Fibroblast of the aortic adventitia (primary cell): ENCODE data around the gene CYB5R3. TPM values are rescaled to one million over a fixed set of nuclear protein-coding genes. Genes with fewer than 3 reads are reported as not detected.
A peak's percentile ranks its signal among the peaks of the same experiment; 100 is the strongest.
"Not testable (repeated sequence)": the region's sequence is repeated elsewhere in the genome, so short reads cannot be mapped to it uniquely, and the experiment has no call there.

Experiments
- DNase-seq: peaks from one replicate; pipeline ENCODE4 v3.0.0-alpha.2; 2010; ENCODE audit warnings: low read depth
- H3K4me3 ChIP-seq: 2 replicates; pipeline ENCODE4 v1.5.1; 2011; ENCODE audit warnings: low read depth, mild to moderate bottlenecking, control low read depth, low read length, moderate library complexity
- total RNA-seq: library from RNA; depleted of rRNA; stranded (reverse); fragments of >200 nt; gene quantifications from 2 replicates; pipeline ENCODE4 v1.2.3, GENCODE V29; 2012; ENCODE audit warnings: low replicate concordance
- TF ChIP-seq, protein P1 (sequence below): IDR thresholded peaks from 2 replicates; pipeline ENCODE4 v1.5.1; 2011; ENCODE audit warnings: mild to moderate bottlenecking, low read length, control low read depth, inconsistent platforms; ENCODE audit not compliant: insufficient read depth

Gene CYB5R3
- total RNA-seq, 1 donor: 113 TPM

DNA sequence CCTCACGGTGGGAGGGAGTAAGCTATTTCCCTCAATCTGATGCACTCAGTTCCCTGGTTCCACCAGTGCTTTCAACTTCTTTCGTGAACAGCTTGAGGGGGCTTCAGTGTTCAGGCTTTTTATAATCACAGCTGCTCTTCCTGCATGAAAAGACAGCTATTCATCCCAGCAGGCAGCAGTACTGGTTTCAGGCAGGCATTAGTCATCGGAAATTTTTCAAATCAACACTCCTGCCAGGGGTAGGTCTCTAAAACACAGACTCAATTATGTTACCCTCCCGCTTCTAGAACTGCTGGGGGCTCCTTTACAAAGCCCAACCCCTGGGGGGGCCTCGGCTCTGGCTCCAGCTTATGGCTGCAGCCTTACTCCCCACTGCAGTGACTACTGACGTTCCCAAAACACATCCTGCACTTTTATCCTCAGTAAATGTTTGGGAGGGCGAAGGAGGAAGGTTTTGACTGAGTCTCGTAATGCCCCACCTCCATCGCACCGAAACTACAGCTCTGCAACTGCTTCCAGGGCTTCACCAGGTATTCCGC is 40.3 kb downstream of the CYB5R3 start:
- TF ChIP-seq, protein P1, sequence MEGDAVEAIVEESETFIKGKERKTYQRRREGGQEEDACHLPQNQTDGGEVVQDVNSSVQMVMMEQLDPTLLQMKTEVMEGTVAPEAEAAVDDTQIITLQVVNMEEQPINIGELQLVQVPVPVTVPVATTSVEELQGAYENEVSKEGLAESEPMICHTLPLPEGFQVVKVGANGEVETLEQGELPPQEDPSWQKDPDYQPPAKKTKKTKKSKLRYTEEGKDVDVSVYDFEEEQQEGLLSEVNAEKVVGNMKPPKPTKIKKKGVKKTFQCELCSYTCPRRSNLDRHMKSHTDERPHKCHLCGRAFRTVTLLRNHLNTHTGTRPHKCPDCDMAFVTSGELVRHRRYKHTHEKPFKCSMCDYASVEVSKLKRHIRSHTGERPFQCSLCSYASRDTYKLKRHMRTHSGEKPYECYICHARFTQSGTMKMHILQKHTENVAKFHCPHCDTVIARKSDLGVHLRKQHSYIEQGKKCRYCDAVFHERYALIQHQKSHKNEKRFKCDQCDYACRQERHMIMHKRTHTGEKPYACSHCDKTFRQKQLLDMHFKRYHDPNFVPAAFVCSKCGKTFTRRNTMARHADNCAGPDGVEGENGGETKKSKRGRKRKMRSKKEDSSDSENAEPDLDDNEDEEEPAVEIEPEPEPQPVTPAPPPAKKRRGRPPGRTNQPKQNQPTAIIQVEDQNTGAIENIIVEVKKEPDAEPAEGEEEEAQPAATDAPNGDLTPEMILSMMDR: no peak
- no peak overlapping the region for H3K4me3 ChIP-seq
- peak; percentile 53 for DNase-seq

DNA sequence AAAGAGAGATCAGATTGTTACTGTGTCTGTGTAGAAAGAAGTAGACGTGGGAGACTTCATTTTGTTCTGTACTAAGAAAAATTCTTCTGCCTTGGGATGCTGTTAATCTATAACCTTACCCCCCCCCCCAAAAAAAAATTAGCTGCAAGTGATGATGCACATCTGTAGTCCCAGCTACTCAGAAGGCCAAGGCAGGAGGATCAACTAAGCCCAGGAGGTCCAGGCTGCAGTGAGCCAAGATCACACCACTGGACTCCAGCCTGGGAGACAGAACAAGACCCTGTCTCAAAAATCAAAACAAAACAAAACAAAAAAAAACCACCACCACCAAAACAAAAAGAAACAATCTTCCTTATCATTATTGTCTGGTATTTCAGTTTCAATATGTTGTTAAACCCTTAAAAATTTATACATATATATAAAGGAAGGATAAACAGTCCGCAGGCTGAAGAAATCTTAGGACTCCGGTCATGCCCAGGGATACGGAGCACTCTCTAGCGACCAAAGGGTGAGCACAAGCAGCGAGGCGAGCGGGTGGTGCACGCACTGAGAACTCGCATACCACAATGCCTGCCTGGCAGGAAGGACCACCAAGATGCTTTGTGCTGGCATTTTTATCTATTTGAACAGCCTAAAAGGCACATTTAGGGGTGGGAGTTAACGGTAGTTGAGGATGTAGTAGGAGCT is 40.9 kb downstream of the CYB5R3 start:
- no peak overlapping the region for H3K4me3 ChIP-seq
- no peak for DNase-seq
- TF ChIP-seq, protein P1: no peak

DNA sequence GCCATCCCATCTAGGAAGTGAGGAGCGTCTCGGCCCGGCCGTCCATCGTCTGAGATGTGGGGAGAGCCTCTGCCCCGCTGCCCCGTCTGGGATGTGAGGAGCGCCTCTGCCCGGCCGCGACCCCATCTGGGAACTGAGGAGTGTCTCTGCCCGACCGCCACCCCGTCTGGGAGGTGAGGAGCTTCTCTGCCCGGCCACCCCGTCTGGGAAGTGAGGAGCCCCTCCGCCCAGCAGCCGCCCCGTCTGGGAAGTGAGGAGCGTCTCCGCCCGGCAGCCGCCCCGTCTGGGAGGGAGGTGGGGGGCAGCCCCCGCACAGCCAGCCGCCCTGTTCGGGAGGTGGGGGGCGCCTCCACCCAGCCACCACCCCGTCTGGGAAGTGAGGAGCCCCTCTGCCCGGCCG is 41.6 kb downstream of the CYB5R3 start:
- not testable (repeated sequence) for H3K4me3 ChIP-seq, DNase-seq

DNA sequence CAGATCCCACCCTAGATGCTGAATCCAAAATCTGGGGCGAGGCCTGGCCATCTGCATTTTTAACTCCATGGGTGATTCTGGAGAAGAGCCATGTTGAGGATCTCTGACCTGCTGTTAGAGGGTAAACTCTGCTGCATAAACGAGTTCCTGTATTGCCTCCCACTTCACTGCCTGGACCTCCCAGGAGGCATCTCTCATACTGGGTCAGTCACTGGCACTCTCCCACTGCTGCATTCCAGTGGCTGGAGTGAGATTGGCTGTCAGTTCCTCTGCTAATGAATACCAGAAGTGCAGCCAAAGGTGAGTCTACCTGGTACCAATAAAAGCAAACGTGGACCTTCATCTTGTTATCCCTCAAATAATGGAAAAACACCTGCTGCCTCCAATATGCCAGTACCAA is 44.8 kb downstream of the CYB5R3 start:
- H3K4me3 ChIP-seq: no peak overlapping the region
- peak; percentile 34 for DNase-seq
- TF ChIP-seq, protein P1: no peak

DNA sequence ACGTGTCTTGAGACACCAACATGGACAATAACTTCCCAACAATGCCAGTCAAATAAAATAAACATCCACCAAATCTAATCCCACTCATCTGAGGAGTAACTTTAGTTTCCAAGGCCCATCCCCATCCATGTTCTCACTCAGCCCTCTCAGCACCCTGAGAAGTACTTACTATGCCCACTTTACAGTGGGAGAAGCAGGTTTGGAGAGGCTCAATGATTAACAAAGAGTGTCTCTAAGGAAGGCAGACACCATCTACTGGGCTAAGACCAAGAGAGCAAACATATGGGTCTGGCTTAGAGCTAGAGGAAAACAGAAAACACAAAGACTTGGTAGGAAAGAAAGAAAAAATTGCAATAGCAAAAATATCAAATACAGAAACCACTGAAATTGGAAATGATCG is 45.8 kb downstream of the CYB5R3 start:
- H3K4me3 ChIP-seq: no peak overlapping the region
- TF ChIP-seq, protein P1: no peak
- DNase-seq: no peak

DNA sequence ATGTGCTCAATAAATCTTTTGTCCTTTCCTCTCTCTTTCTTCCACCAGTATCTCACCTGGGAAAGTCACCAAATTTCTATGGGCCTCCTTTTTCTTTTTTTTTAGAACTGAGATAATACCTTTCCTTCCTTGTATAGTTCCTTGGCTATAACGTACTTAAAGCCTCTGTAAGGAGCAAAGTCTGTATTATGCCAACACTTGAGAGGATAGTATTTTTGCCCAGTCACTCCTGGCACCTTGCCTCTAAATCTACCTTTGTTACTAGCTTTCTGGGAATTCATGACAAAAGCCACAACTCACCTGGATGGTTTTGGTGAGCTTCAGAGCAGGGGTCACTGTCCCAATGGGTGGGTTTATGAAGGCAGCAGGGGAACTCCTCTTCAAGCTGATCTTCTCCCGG is 46.7 kb downstream of the CYB5R3 start:
- no peak for DNase-seq
- TF ChIP-seq, protein P1: no peak
- H3K4me3 ChIP-seq: no peak overlapping the region

DNA sequence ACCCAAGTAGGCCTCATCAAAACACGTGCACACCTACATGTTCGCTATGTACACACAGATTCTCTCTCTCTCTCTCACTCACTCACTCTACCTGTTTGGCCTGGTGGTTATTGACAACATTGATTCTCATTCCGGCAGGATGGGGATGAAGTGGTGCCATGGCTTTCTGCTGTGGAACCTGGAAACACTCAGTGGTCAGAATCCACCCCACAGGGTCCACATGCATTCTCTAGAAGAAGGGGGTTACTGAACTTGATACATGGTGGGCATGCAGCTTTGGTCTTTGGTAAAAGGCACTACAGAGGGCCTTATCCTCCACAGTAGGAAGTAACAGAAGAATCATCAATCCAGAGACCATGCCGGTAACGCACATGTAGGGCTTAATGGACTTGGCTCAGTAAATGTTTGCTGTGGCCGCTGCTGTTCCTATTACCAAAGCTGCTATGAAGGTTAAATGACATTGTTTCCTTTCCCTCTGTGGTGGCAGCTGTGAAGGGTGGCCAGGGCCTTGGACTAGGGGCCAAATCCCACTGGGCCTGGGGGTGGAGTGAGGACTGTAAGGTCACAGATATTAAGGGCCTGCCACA is 47.2 kb downstream of the CYB5R3 start:
- DNase-seq: no peak
- TF ChIP-seq, protein P1: no peak

More for the DNA sequence above, 47.2 kb downstream of the CYB5R3 start:
- no peak overlapping the region for H3K4me3 ChIP-seq
